GF-D8 (cell line): ENCODE measurements around the gene CTPS1.

Source experiments
- DNase-seq: peaks from one replicate; lab custom pipeline; 2025; lab: John Stamatoyannopoulos, UW

Gene CTPS1, protein sequence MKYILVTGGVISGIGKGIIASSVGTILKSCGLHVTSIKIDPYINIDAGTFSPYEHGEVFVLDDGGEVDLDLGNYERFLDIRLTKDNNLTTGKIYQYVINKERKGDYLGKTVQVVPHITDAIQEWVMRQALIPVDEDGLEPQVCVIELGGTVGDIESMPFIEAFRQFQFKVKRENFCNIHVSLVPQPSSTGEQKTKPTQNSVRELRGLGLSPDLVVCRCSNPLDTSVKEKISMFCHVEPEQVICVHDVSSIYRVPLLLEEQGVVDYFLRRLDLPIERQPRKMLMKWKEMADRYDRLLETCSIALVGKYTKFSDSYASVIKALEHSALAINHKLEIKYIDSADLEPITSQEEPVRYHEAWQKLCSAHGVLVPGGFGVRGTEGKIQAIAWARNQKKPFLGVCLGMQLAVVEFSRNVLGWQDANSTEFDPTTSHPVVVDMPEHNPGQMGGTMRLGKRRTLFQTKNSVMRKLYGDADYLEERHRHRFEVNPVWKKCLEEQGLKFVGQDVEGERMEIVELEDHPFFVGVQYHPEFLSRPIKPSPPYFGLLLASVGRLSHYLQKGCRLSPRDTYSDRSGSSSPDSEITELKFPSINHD

DNA sequence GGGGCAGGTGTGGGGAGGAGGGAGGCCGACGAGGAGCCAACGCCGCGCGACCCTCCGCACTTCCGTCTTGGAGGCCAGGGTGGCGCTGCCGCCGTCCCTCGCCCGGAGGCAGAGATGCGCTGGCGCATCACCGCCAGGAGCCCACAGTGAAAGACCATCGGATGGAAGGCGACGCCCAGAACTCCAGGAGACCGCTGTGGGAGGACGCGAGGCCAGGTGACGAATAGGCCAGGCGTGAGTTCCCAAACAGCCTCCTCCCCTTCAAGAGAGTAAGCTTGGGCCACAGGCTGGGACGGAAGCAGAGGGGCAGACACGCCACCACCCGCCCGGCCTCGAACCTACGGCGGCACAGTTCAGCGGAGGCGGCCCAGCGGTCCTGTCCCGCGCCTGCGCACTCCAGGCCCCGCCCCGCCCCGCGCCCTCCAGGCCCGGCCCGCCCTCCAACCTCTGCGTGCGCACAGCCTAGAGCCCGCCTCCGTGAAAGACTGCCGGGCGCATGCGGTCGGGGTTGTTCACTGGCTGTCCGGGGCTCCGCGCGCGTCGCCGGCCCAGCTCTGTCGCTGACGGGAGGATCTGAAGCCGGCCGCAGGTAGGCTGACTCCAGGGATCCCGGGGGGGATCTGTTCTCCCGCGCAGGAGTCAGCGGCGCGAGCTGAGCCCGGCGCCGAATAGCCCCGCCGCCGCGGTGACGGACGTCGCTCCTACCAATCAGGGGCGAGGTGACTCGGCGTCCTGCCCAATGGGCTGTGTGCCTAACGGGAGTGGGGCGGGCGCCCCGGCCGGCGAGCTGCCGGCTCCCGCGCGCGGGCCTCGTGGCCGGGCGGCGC, at the start of gene CTPS1:
TSS of gene CTPS1 (plus strand) at position 456 of the 827 bp plus-strand sequence. CDS start 3,595 bp downstream, outside the sequence.
- peak; percentile 77 for DNase-seq

DNA sequence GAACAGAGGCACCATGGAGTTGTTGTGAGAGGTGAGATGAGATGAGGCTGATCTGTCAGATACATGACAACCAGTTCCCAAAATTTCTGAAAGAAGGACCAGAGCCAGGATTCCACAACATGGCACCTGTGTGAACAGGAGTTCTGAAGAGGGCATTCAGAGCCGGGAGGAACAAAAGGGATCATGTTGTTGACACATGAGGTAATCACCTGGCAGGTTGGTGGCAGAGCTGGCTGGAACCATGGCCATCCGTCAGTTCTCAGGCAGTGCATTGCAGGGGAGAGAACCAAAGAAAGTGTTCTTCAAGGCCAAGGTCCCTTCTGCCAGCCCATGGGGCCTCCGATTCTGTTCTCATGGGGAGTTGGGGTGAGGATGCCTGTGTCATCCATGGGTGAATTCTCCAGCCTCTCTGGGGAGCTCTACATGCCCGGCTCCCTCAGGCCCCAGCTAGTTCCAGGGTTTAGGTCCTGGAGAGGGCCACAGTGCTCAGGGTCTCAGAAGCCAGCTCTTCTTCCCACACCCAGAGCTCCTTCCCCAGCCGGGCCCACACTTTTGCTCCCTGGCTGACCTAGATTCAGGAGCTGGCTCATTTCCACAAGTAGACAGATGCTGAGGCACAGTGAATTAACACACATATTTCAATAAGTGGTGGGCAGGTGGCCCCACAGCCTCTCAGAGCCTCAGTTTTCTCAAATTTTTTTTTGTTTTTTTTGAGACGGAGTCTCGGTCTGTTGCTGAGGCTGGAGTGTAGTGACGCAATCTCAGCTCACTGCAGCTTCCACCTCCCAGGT, 49.1 kb upstream of the CTPS1 start:
- DNase-seq: no peak

DNA sequence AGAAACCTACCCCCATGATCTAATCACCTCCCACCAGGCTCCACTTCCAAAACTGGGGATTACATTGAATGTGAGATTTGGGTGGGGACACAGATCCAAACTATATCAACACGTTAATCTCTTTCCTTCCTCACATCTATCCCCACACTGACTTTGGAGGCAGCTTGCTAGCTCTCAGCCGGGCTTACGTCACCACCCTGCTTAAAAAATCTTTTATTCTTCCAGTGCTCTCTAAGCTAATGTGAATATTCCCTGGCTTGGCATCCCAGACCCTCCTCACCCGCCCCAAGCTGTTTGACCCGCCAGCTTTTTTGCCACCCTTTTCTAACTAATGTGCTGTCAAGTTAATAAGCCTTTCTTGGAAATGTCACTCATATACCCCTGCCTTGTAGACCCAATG, 47.9 kb upstream of the CTPS1 start:
- no peak for DNase-seq

DNA sequence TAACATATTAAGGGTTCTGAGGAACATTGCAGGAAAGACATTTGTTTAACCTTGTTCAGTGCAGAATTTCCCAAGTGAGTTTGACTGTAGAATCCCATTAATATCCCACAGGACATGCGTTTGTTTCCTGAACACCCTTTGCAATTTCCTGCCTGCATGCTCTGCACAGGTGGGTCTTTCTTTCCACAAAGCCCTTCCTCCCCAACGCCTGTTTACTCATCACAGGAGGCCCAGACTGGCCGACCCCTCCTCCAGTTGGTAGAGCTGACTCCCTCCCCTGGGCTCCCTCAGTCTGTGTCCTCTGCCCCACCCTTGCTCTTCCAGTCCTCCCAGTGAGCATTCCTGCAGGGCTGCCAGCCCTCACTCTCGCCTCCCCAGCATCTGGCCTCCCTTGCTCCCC, 47.5 kb upstream of the CTPS1 start:
- no peak for DNase-seq

DNA sequence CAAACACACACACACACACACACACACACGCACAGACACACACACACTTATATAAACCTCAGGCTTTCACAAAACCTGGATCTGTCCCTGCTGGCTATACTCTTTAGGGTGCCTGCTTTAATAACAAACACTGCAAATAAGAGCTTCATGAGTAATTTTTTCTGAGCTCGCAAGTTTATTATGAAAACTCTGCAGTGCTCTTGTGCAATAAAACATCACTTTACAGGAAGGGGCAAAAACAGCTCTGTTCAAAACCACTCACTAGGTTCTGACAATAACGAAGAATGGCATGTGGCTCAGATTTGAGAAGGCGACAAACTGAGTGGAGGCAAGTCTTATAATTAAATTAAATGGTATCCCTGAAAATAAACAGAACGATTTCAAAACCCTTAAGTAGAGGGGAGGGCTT, 42.6 kb upstream of the CTPS1 start:
- no peak for DNase-seq

DNA sequence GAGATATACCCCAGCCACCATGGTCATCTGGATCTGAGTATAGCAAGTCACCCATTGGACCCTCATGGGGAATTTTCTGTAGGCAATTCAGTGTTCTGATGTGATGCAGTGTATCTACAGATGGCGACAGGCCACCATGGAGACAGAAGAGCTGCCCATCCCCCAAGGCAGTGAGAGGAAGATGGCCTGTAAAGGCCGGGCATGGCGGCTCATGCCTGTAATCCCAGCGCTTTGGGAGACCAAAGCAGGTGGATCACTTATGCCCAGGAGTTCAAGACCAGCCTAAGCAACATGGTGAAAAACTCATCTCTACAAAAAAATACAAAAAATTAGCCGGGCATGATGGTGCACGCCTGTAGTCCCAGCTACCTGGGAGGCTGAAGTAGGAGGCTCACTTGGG, 41.1 kb upstream of the CTPS1 start:
- no peak for DNase-seq

DNA sequence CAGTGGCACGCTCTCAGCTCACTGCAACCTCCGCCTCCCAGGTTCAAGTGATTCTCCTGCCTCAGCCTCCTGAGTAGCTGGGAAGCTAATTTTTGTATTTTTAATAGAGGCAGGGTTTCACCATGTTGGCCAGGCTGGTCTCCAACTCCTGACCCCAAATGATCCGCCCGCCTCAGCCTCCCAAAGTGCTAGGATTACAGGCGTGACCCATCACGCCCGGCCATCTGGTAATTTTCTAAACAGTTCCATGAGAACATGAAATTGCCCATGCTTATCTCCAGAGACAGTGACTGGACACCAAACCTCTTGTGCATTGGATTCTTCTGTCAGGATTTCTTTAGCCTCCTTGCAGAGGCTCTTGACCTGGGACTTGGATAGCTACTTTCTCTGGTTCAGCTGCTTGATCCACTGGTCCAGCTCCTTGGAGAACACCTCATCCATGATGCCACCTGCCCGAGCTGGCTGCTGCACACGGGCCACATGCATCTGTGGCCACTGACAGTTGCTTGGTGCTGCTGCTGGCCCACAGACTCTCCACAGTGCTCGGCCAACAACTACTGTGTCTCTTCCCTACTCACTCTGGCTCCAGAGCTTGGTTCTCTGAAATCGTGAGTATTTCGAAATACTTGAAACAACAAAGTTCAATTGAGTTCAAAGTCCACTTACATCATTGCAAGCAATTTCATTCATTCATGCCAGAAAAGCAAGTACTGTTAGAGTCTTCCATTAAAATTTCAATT, 40.0 kb upstream of the CTPS1 start:
- no peak for DNase-seq

DNA sequence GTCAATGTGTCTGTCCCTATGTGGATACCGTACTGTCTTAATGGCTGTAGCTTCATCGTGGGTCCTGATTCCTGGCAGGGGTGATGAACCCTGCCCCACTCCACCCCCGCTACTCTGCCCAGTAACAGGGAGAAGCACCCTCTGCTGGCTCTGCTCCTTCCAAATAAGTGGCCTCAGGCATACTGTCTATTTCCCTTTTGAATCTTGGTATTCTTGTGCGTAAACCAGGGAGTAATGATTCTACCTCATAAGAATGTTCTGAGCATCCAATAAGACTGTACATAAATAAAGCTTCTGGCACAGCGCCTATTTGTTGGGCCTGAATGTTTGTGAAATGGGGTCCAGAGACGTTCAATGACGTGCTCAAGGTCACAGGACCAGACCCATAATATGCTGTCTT, 35.2 kb upstream of the CTPS1 start:
- no peak for DNase-seq

DNA sequence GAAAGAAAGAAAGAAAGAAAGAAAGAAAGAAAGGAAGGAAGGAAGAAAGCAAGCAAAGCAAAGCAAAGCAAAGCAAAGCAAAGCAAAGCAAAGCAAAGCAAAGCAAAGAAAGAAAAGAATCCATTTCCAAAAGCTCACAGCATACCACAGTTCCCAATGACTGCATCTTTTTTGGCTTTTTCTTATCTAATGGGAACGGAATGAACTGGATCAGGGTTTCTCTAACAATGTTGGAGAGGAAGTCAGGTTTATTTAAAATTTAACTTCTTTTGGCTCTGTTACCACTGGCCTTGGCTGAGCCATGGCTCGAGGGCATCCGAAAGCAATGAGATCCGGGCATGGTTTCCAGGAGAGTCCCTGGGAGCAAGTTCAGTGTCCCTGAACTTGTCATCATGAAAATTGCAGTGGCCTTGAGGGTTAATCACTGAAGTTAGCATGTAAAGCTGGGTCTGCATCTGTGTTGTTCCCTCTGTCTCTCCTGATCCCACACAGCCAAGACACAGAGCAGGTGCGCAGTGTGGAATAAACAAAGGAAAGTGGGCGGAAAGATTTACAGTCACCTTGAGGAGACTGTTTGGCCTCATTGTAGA, 34.6 kb upstream of the CTPS1 start:
- DNase-seq: no peak

DNA sequence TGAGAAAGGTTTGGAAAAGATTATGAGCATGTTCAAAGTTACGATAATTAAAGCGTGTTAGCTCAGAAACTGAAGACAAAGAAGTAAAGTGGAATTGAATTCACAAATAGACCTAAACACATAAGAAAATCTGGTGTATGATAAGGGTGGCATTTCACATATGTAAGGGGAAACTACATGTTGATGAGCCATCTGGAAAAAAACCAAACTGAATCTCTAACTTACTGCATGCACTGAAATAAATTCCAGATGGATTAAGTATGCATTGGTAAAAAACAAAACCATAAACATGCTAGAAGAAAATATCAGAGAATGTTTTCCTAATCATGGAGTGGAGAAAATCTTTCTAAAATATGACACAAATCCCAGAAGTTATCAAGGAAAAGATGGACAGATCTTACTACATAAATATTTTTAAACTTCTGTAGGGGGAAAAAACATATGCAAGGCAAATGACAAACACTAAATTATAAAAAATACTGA, 34.0 kb upstream of the CTPS1 start:
- no peak for DNase-seq

DNA sequence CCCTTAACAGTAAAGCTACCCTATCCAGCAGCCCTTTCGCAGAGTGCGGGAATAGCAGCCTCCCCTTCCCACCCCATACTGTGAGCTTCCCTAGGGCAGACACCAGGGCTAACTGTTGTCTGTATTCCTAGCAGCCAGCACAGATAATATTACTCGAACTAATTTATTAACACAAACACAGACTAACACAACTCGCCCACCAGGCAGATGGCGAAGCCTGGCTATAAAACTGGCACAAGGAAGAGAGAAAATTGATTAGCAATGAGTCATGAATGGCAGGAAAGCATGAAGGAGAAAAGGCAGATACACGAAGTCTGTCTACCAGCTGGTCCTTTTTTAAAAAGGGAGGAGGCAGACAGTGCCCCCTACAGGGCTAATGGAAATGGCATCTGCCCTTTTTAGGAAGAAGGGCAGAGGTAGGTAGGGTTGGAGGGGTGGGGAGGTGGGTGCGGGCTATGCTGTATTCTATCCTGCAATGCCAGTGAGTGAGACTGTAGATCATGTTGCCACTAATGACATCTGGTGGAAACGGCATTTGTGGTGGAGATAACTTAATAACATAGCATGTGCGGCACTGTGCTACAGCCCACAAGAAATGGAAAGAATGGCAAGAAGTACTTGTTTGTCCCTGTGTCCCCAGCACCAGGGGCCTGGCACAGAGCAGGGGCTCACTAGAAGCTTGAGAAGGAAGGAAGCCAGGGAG, 30.6 kb upstream of the CTPS1 start:
- no peak for DNase-seq

DNA sequence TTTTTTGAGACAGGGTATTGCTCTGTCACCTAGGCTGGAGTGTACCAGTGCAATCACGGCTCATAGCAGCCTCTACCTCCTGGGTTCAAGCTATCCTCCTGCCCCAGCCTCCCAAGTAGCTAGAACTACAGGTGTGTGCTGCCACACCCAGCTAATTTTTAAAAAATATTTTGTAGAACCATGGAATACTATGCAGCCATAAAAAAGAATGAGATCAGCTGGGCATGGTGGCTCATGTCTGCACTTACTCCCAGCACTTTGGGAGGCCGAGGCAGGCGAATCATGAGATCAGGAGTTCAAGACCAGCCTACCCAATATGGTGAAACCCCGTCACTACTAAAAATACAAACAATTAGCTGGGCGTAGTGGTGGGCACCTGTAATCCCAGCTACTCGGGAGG, 29.9 kb upstream of the CTPS1 start:
- DNase-seq: no peak

DNA sequence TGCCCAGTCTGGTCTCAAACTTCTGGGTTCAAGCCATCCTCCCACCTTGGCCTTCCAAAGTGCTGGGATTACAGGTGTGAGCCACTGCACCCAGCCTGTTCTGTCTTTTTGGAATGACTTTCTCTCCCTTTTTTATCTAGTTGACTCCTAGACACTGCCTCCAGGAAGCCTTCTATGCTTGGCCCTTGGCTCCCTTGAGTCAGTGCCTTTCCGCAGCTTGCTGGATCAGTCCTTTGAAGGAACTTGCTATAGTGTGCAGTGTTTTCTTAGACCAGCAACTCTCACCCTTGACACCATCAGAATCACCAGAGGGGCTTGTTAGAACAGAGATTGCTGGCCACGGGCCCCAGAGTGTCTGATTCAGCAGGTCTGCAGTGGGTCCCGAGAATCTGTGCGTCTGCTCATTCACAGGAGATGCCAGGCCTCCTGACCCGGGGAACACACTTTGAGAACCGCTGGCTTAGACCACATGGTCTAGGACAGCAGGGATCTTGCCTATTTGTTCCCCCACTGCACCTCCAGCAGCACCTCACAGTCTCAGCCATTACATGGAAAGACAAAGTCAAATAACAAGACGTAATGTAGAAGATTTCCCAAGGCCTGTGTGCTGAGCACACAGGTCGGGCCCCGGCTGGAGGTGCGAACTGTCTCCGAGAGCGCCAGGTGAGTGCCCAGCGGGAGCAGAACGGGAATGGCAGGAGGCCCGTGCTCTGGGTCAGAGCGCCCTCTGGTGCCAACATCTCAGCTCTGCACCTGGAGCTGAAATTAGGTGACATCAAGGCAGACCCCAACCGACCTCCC, 27.4 kb upstream of the CTPS1 start:
- no peak for DNase-seq

DNA sequence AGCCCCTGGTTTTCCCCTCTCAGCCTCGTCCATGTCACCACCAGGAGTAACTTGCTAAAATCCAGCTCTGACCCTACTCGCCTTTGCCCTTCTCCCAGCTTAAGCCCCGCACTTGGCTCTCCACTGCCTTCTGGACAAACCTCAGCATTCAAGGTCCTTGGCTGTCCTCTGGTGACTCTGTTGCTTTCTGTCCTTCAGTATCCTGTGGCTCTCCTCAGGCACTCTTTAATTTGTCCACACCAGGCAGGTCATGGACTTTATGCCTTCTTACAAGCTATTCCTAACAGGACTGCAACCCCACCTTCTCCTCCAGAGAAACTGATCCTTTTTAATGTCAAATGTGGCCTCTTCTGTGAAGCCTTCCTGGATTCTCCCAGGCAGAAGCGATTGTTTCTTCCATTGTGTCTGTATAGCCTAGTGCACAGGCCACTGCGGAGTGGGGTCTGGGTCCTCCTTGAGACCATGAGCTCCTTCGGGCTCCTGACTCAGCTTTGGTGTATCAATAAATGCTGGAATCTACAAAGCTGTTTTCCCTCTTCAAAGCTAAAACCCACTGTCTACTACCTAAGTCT, 26.7 kb upstream of the CTPS1 start:
- no peak for DNase-seq

DNA sequence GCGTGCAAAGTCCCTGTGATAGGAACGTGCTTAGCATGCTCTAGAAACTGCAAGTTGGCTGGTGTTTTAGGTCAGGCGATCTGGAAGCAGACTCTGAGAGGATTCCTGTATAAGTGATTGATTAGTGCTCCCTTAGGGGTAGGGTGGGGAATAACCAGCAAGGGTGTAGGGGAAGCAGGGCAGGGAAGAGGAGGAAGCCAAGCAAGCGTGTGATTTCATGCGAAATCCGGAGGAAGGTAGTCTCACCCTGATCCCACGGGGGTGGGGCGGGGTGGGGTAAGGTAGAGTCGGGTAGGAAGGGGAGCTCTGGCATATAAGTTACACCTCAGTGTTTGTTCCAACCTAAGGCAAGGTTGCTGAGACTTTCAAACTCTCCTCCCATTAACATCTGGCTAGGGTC, 24.9 kb upstream of the CTPS1 start:
- no peak for DNase-seq

DNA sequence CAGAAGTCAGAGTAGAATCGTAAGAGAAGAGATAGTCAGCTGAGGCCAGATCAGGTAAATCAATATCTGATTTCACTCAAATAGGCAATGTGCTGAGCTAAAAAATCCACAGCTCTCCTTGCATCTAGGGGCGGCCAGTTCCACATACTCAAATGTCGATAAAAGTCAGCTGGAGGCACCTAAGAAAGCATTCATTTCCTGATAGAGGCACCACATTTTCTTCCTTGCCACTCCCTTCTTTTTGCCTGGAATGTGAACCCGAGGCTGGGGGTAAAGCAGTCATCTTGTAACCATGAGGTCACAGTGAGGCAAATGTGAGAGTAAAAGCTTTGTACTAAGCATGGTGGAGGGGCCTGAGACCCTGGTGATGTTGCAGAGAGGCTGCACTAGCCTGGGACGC, 24.2 kb upstream of the CTPS1 start:
- DNase-seq: no peak

DNA sequence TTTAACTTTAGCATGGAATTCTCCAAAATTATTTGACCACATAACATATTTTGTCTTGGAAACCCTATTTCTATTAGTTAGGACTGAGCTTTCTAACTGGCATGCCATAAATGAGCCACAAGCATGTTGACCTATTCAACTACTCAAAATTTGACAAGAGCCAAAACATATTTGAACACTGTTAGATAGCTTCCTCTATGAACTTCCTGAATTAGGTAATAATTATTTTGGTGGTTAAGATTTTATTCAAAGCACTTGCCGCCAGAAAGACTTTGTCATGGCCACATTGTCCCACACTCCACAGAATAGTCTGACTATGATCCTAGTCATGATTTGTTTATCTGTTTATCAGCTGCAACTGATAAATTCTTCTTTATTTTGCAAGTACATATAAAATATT, 23.1 kb upstream of the CTPS1 start:
- no peak for DNase-seq

DNA sequence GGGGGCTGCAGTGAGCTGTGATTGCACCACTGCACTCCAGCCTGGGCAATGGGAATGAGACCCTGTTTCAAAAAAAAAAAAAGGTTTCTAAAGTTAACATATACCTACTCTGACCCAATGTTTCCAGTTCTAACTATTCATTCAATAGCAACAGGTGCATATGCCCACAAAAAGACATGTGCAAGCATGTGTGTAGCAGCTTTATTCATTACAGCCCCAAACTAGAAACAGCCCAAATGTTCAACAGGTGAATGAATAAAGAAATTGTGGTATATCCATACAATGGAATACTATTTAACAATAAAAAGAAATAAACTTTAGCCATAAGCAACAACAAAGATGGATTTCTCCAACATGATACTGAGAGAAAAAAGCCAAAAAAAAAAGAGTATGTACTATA, 21.3 kb upstream of the CTPS1 start:
- DNase-seq: no peak

DNA sequence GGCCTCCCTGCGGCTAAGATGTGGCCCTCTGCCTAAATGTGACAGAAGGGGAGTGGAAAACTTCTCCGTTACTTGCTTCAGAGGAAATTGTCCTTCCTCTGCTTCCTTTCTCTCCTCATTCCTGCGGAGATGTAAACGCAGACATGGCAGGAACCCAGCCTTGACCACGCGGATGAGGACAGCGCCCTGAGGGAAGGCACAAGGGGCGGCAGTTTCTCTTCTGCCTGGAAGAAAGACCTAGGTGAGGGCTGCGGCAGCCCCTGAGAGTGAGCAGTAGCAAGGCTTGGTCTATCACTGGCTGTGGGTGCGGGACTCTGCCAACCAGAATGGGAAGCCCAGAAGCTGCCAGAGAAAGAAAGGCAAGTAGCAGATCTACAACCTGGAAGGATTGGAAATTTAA, 14.0 kb upstream of the CTPS1 start:
- no peak for DNase-seq
